ENCODE measurements around the gene ACAA2.
A peak's percentile ranks its signal among the peaks of the same experiment; 100 is the strongest.
"Not testable (repeated sequence)": the region's sequence is repeated elsewhere in the genome, so short reads cannot be mapped to it uniquely, and the experiment has no call there.

Gene ACAA2

GRCh38 chr18:49795612-49796552, 17.5 kb downstream of the ACAA2 start:
- no peak for DNase-seq
- no peak for TF ChIP-seq CTCF (IDR thresholded peaks at IDR 0.05; ENCODE audit: low read depth, low read length)
- H3K4me1 ChIP-seq = no peaks in the 10 kb centered on the region
- H3K27me3 ChIP-seq = no peaks in the 10 kb centered on the region
- no peaks in the 10 kb centered on the region for H3K9me3 ChIP-seq
- no peak overlapping the region for H3K4me3 ChIP-seq (ENCODE audit: low read depth, low read length)
- H3K36me3 ChIP-seq = no peaks in the 10 kb centered on the region; the same call in 1 of the 2 replicates

GRCh38 chr18:49794743-49795142, 18.6 kb downstream of the ACAA2 start:
- H3K4me3 ChIP-seq (ENCODE audit: low read depth, low read length) = no peak overlapping the region
- H3K27me3 ChIP-seq = no peaks in the 10 kb centered on the region
- H3K4me1 ChIP-seq = no peaks in the 10 kb centered on the region
- no peak for TF ChIP-seq CTCF (IDR thresholded peaks at IDR 0.05; ENCODE audit: low read depth, low read length)
- no peak for DNase-seq
- H3K9me3 ChIP-seq = no peaks in the 10 kb centered on the region
- no peaks in the 10 kb centered on the region; the same call in 1 of the 2 replicates for H3K36me3 ChIP-seq

GRCh38 chr18:49789560-49790134, 23.7 kb downstream of the ACAA2 start:
- H3K36me3 ChIP-seq = not testable (repeated sequence)

GRCh38 chr18:49788327-49788898, 24.9 kb downstream of the ACAA2 start:
- Histone ChIP-seq H3K4me3 (ENCODE audit: low read depth, low read length) (no peak overlapping the region), H3K4me1 (no peaks in the 10 kb centered on the region), H3K9me3 (no peaks in the 10 kb centered on the region), H3K27me3 (no peaks in the 10 kb centered on the region), H3K36me3 (no peaks in the 10 kb centered on the region; the same call in 1 of the 2 replicates)
- TF ChIP-seq CTCF (IDR thresholded peaks at IDR 0.05; ENCODE audit: low read depth, low read length) = no peak
- DNase-seq = no peak

More at GRCh38 chr18:49789560-49790134, 23.7 kb downstream of the ACAA2 start:
- not testable (repeated sequence) for H3K4me1 ChIP-seq; DNase-seq; H3K27me3 ChIP-seq; H3K9me3 ChIP-seq; H3K4me3 ChIP-seq (ENCODE audit: low read depth, low read length)

GRCh38 chr18:49786019-49786720, 27.2 kb downstream of the ACAA2 start:
- Histone ChIP-seq H3K27me3 (no peaks in the 10 kb centered on the region), H3K9me3 (no peaks in the 10 kb centered on the region), H3K4me1 (no peaks in the 10 kb centered on the region), H3K4me3 (ENCODE audit: low read depth, low read length) (no peak overlapping the region), H3K36me3 (no peaks in the 10 kb centered on the region; the same call in 1 of the 2 replicates)
- no peak for TF ChIP-seq CTCF (IDR thresholded peaks at IDR 0.05; ENCODE audit: low read depth, low read length)
- no peak for DNase-seq

GRCh38 chr18:49784427-49785185, 28.7 kb downstream of the ACAA2 start:
- H3K27me3 ChIP-seq = no peaks in the 10 kb centered on the region
- 0 out of 2 replicates have a peak, but pooled peaks have one; percentile 17 for TF ChIP-seq CTCF (IDR thresholded peaks at IDR 0.05; ENCODE audit: low read depth, low read length)
- H3K9me3 ChIP-seq = no peaks in the 10 kb centered on the region
- H3K36me3 ChIP-seq = no peaks in the 10 kb centered on the region
- DNase-seq = no peak
- H3K4me1 ChIP-seq = no peaks in the 10 kb centered on the region
- H3K4me3 ChIP-seq (ENCODE audit: low read depth, low read length) = no peak overlapping the region

GRCh38 chr18:49783631-49784030, 29.7 kb downstream of the ACAA2 start:
- not testable (repeated sequence) for H3K36me3 ChIP-seq; H3K4me1 ChIP-seq; H3K27me3 ChIP-seq; H3K4me3 ChIP-seq (ENCODE audit: low read depth, low read length); DNase-seq; H3K9me3 ChIP-seq

Data from BE2C (cell line).